GM18520 (cell line): ENCODE data around the gene MYRF.
A peak's percentile ranks its signal among the peaks of the same experiment; 100 is the strongest.

ENCODE experiments used
- ATAC-seq: cut with Tn5 transposase; IDR thresholded peaks from one replicate; pipeline ENCODE4 v1.9.1; 2021; ENCODE audit not compliant: unreplicated experiment

Gene MYRF

DNA sequence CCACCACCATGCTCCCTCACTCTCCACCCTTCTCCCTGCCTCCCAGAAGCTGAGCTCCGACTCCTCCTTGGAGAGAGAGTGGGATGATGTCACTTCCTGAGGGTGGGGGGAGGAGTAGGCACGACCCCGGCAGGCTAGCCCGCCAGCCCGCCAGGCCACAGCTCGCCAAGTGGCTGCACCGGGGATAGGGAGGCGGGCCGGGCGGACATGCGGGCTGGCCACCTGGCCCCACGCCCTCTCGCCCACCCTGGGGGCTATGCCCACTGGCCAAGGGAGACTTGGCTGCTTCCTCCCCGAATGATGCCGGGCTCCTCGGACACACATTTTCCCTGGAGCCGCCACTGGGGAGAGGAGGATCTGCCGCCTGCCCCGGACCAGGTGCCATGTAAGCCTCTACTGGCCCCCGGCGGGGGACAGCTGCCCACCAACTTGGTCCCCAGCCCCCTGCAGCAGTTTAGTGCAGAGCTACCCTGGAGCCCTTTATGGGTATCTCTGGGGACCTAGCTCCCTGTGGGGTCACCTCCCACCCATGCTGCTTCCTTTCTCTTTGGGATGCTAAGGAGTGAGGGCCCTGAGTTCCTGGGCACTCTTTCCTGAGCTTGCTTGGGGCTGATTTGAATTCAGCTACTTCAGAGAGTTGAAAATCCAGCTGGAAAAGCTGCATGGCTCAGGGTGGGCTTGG, 33.7 kb upstream of the MYRF start:
- ATAC-seq, result no peak

DNA sequence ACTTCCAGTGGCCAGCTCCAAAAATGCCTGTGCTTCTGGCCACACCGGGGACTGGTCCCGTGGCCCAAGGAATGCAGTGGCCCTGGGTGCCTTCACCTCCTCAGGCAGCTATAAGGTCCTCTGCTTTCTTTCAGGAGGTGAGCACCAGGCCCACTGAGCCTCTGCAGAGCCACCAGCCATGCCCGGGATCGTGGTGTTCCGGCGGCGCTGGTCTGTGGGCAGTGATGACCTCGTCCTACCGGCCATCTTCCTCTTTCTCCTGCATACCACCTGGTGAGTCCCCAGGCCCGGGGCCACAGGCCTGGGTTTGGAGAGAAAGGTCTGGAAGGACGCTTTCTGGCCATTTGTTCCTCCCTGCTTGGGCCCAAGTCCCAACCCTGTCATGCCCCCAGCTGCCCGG, 32.5 kb upstream of the MYRF start:
- ATAC-seq, result no peak

DNA sequence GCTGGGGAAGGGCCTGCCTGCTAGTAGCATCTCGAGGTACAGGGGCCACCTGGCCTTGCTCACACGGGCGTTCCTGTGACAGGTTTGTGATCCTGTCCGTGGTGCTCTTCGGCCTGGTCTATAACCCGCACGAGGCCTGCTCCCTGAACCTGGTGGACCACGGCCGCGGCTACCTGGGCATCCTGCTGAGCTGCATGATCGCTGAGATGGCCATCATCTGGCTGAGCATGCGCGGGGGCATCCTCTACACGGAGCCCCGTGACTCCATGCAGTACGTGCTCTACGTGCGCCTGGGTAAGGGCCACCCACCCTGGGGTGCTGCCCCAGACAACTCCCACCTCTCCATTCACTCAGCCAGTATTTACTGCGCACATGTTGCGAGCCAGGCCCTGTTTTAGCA, 31.8 kb upstream of the MYRF start:
- no peak for ATAC-seq

DNA sequence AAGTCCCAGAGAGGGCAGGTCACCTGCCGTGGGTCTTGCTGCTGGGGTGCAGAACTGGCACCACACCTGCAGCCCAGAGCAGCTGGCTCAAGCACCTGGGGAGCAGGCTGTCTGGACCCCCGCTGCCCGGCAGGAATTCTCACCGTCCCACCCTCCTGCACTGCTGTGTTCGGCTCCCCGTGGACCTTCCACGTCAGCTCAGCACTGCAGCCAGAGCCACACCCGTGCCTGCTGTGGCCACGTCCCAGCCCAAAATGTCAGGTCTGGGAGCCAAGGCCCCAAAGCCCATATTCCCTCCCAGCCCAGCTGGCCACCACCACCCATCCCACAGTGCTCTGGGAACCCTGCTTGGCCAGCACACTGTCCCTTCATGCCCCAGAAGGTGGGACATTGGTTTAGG, 28.0 kb upstream of the MYRF start:
- no peak for ATAC-seq

DNA sequence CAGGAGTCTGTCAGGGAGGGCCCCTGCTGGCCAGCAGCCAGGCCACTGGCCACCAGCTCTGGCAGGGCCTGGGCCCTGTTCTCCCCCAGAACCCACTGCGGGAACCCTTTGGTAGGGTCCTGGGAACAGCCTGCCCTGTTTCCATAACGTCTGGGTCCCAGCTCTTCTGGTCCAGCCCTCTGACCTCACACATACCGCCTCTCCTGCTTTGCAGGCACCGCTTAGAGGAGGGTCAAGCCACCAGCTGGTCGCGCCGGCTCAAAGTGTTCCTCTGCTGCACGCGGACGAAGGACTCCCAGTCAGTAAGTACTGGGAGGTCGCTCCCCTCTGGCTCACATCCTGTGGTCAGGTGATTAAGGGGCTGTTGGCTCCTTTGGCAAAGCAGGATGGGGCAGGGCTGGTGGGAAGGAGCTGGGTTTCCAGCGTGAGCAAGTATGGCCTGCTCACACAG, 26.6 kb upstream of the MYRF start:
- no peak for ATAC-seq

DNA sequence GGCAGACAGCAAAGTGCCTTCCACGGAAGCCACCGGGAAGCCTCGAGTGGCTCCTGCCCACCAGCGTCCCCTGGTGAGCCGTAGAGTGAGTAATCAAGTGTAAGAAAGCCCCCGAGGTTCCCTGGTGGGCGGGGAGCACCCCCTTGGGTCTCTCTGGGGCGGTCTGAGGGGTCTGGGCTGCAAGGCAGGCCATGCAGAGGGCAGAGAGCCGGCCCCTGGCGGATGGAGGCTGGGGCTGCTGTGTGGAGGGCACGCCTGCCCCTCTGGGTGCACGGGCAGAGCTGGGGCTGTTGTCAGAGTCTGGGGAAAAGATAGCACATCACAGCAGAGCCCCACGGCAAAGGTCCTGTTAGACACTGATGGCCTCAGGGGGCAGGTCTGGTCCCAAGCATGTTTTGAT, 25.7 kb upstream of the MYRF start:
- no peak for ATAC-seq

DNA sequence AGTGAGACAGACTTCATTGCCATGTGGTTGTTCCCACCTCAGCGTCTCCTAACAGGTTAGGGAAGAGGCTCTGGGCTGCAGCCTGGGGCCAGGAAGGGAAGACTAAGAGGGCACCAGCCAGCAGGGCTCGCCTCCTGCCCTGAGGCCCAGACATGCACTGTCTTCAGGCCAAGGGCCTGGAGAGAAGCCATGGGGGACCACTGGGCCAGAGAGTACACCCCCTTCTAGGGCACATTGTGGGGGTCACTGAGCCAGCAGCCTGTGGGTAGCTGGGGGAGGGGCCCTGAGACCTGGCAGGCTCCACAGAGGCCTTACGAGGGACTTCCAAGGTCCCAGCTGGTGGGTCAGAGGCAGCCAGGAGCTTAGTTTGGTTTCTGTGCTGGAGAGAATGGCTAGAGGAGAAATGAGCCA, 25.0 kb upstream of the MYRF start:
- ATAC-seq, result no peak

DNA sequence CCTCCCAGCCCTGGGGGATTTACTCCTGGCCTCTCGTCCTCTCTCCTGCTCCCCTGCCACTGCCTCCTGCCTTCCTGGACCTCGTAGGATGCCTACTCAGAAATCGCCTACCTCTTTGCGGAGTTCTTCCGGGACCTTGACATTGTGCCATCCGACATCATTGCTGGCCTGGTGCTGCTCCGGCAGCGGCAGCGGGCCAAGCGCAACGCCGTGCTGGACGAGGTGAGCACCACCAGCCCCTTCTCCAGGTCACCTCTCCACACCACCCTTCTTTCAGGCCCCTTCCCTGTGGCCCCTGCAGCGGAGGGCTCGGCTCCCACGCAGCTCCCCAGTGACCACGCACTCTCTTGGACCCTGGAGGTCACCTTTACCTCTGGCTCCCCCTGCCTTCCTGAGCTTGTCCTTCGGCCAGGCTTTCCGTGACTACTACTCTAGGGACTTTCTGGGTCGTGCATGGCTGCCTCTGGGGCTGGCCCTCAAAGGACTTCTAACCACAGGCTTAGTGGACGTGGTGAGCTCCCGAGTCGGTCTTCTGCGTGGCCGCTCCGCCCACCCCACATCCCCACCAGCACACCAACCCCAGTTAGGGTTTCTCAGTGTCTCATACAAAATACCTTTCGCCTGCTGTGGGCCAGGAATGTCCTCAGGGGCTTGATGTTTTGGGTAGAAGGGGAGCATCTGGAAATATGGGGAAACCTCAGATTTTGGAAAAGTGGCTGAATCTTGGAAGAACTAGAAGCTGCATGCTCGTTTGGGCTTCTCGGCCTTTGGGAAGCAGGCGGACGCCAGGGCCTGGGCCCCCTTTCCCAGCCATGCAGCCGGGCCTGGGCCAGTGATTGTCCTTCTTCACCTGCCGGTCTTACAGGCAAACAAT, 24.1 kb upstream of the MYRF start:
- ATAC-seq, result no peak

DNA sequence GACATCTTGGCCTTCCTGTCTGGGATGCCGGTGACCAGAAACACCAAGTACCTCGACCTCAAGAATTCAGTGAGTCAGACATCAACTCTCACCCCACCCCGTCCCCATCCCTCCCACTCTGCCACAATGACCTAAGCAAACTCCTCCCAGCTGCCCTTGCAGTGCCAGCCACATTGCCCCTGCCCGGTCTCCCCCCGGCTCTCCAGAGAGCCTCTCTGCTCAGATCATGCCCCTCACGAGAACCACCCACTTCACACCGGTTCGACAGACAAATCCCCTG, 23.6 kb upstream of the MYRF start:
- no peak for ATAC-seq

DNA sequence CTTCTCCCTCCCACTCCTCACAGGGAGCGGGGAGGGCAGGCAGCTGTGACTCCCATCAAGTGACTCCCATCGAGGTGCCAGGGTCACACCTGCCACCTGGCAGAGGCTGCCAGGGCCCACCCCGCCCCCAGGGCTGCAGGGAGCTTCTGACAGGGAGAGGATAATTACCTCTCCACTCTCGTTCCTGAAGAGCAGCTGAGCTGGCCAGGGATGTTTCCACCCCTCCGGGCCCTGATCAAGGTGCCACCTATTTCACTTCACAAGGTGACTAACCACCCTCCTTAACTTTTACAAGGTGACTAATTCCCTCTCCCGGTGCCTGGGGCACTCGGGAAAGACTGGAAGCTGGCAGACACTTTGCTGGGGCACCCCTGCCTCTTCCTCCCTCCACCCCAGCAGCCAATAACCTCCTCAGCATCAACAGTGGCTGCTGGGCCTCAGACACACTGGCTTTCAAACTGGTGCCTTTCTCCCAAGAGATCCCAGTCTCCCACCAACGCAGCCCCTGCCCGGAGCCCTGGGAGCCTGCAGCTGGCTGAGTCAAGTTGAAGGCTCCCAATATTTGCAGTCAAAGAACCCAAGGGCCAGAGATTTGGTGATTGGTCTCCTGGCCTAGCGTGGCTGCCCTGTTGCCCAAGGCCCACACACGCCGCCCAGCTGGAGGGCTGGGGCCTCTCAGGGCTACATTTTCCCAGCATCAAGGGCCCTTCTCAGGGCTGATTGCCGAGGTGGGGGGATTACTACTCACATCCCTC, 22.0 kb upstream of the MYRF start:
- no peak for ATAC-seq

DNA sequence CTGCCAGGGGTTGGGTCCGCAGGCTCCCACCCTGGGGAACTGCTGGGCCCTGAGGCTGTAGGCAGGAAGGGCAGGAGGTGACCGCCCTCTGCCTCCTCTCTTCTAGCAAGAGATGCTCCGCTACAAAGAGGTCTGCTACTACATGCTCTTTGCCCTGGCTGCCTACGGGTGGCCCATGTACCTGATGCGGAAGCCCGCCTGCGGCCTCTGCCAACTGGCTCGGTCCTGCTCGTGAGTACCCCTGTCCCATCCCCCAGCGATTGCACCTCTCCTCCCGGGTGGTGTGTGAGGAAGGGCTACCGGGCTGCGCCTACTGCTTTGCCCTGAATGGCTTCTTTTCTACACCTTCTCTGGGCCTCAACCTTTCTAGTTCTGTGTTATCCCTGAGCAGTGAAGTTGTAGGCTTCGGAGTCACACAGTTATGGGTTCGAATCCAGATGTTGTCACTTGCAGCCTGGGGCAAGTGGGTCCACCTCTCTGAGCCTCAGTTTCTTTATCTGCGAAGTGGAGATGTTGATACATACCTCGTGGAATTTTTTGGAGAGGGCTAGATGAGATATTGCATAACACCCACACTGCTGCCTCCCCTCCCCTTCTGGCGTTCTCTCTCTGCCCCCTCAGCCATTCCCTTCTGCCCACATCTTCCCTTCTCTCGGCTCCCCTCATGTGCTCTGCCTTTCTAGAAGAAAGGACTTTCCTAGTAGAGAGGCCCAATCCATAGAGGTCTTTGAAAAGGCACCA, 21.1 kb upstream of the MYRF start:
- ATAC-seq, result no peak

DNA sequence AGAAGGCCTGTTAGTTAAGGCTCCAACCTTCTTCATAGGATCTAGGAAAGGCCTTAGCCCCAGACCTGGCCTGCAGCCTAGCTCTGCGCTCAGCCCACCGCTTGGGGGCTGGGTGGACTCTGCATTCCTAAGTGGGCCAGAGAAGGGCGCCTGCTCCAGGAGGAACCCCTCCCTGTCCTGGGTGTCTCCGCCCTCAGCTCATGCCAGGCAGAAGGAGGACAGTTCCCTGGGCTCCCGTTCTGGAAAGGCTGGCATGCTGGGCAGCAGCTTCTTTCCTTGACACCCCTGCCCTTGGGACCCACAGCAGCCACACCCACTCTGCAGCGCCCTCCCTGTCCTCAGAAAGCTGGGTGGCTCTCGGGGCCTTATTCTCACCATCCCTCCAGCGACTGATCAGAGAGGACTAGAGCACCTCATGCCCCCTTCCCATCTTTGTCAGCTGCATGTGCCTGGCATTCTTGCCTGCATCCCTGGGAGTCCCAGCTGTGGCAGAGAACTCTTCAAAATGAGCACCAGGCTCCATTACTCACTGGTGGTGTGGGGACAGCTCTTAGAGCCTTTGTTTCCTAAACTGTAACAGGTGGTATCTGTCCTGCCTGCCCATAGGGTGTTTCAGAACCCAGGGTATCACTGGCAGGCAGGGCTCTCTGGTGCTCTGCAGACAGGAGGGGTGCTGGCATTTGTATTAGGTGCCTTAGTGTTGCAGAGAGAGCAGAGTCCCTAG, 20.3 kb upstream of the MYRF start:
- ATAC-seq, result no peak

DNA sequence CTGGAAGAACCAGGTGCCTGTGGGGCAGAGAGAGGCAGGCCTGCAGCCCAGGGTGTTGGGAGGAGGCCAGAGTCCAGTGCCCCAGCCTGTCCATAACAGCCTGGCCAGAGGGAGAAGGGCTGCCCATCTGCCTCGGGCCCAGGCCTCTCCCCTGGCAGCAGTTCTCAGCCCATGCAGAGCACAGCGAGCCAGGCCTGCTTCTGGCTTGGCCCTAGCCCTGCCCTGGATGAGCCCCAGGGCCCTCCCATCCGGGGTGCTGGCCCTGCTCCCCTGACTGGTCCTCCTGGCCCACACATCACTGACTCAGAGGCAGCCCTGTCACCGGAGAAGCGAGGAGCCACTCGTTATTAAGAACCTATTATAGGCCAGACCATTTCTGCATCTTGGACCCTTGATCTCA, 19.7 kb upstream of the MYRF start:
- no peak for ATAC-seq

DNA sequence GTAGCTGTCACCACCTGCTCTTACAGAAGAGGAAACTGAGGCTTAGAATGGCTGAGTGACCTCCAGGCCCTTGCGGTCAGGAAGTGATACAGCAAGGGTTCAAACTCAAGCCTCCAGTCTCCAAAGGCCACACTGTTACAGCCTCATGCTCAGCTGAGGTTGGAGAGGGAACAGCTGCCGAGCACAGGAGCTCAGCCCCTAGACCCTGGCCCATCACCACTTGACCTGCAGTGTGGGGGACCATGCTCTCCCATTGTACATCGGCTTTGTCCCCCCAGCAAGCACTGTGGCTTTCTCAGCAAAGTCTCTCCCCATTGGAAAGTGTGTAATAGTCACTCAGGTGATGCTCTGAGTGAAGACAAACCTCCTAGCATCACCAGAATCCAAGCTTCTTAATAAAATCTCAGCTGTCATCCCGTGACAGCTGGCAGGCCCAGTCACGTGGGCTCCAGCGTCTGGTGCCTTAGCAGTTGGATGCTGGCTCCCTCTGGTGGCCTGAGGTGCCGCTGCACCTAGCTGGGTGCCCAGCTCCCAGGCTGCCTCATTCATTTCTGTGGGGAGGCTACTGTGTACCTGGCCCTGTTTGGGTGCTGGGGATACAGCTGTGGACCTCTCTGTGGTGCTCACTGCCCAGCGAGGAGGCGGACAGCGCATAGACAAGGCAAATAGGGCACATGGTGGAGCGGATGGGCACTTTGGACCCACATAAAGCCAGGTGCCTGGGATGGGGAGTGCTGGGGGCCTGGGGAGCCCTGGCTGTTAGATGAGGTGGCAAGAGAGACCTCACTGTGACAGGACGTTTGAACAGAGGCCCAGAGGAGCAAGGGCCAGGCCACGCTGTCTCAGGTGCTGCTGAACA, 19.1 kb upstream of the MYRF start:
- peak; percentile 76 for ATAC-seq

DNA sequence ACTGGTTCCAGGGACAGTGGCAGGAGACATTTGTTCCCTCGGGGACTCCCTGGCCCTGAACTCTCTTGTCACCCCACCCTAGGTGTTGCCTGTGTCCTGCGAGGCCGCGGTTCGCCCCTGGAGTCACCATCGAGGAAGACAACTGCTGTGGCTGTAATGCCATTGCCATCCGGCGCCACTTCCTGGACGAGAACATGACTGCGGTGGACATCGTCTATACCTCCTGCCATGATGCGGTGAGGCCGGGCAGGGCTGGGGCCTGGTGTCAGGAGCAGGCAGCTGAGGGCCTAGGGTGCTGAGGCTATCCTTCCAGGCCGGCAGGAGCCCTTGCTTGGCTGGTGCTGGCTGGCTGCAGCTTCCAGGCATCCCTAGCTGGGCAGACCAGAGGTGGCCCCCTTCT, 17.7 kb upstream of the MYRF start:
- ATAC-seq, result no peak

DNA sequence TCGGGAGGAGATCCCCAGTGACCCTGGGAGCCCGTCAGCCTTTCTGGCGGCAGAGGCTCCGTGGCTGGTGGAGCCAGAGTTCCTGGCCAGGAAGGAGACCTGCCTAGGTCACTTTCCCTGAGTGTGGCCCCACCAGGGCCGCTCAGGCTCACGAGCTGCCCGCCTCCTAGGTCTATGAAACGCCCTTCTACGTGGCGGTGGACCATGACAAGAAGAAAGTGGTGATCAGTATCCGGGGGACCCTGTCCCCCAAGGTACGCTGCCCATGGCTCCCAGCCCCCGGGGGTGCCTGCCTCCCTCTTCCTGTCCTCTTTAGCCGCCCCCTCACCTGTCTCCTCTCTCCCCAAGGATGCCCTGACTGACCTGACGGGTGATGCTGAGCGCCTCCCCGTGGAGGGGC, 17.0 kb upstream of the MYRF start:
- no peak for ATAC-seq

DNA sequence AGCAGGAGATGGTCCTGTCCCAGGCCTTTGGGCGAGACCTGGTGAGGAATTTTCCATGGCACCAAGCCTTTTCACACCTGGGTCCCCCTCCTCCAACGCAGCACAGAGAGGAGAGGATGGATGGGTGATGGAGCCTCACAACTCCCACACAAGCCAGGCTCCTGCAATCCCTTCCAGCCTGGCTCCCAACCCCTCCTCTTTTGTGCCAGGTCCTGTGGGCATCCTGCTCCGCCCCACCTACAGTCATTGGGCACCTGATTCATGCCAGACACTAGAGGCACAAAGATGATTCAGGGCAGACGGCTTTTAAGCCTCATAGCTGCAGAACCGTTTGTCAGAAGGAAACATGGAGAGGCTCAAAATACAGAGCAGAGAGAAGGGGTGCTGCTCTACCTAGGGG, 16.1 kb upstream of the MYRF start:
- ATAC-seq, result no peak

DNA sequence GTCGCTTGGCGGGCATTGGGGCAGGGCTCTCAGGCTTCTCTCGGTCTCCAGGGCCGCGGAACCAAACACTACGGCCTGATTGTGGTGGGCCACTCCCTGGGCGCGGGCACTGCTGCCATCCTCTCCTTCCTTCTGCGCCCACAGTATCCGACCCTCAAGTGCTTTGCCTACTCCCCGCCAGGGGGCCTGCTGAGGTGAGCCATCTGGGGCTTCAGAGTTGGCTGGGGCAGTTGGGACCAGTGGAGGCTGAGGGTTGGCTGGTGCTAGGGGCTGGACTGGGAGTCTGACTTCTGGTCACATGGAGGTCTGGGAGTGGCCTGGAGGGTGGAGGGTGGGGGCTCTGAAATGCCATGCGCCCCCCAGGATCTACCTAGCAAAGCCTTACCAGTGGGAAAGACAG, 15.3 kb upstream of the MYRF start:
- no peak for ATAC-seq

DNA sequence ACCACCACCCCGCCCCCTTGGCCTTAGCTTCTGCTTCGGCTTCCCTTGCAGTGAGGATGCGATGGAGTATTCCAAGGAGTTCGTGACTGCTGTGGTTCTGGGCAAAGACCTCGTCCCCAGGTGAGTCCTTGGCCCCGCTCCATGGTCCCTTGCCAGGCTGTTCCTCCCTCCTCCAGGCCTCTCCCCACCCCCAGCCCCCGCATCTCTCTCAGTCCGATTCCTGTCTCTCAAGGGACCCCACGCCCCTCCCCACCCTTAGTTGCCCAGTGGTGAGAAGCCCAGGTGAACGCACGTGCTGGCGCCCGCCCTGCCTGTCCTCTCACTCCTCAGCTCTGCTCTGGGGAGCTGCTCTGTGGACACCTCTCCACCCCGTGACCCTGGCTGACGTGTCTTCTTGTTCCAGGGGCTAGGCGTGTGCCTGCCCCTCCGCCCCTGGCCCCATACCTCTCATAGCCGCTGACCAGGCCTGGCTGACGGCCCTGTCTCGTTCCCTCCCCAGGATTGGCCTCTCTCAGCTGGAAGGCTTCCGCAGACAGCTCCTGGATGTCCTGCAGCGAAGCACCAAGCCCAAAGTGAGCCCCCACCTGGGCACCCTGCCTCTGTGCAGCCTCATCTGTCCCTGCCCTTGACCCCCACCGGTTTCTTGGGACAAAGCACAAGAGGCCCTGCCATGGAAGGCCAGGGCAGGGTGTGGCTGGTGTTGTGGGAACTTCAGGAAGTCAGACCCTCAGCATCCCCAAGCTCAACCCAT, 14.6 kb upstream of the MYRF start:
- no peak for ATAC-seq
